Breast epithelium (tissue), 4 donors: ENCODE measurements around the gene AHRR. TPM values are rescaled to one million over a fixed set of nuclear protein-coding genes. Genes with fewer than 3 reads are reported as not detected.

ENCODE experiments used
- DNase-seq, 2 donors: peaks; one replicate each; pipeline ENCODE4 v3.0.0-alpha.2; 2019; ENCODE audit warnings: low spot score in 2 of 2
- H3K27ac ChIP-seq, 2 donors: fragments of 200-600 bp; sonication (generic) in 1 of 2; one replicate each; pipeline ENCODE4 v1.5.1; 2016 to 2019; ENCODE audit warnings: mild to moderate bottlenecking in 1 of 2
- H3K27me3 ChIP-seq, 2 donors: fragments of 200-600 bp; sonication (generic) in 1 of 2; one replicate each; pipeline versions ENCODE4 v1.5.1 to v1.6.0; 2017 to 2019; ENCODE audit warnings: control low read depth in 1 of 2, mild to moderate bottlenecking in 1 of 2
- H3K36me3 ChIP-seq: fragments of 200-600 bp; one replicate; pipeline ENCODE4 v1.5.1; 2019
- H3K4me1 ChIP-seq, 2 donors: fragments of 200-600 bp; sonication (generic); one replicate each; pipeline ENCODE4 v1.5.1; 2016 to 2019; ENCODE audit warnings: control low read depth in 1 of 2
- H3K4me3 ChIP-seq, 3 donors: fragments of 200-600 bp; sonication (generic); 1 replicate in 2 of 3; 2 replicates in 1 of 3; pipeline ENCODE4 v1.5.1; 2016 to 2019; ENCODE audit warnings: mild to moderate bottlenecking in 3 of 3, moderate library complexity in 2 of 3
- H3K9me3 ChIP-seq, 2 donors: fragments of 200-600 bp; sonication (generic) in 1 of 2; one replicate each; pipeline ENCODE4 v1.5.1; 2016 to 2019; ENCODE audit warnings: control low read depth in 1 of 2
- CTCF ChIP-seq, 3 donors: fragments of 450-650 bp; IDR thresholded peaks; one replicate each; pipeline ENCODE4 v1.5.1; 2016 to 2017; ENCODE audit warnings: antibody characterized with exemption in 3 of 3, mild to moderate bottlenecking in 3 of 3, moderate library complexity in 3 of 3
- POLR2A ChIP-seq: fragments of 450-650 bp; IDR thresholded peaks from one replicate; pipeline ENCODE4 v1.6.1; 2016; ENCODE audit warnings: antibody characterized with exemption, mild to moderate bottlenecking, moderate library complexity
- POLR2AphosphoS5 ChIP-seq, 3 donors: sonication (generic); formaldehyde crosslinking; IDR thresholded peaks; one replicate each; pipeline ENCODE4 v1.6.1; 2017; ENCODE audit warnings: antibody characterized with exemption in 3 of 3
- intact Hi-C: fragments of 100-400 bp; cut with DNase I; formaldehyde crosslinking; loops from one replicate; pipeline ENCODE4 v1.15.1; 2023; ENCODE audit warnings: low total_unique reads
- total RNA-seq, 3 donors: library from RNA; depleted of rRNA; stranded (reverse); fragments of >200 nt; gene quantifications; one replicate each; pipeline ENCODE4 v1.1.0, GENCODE V29; 2016

Gene AHRR
- total RNA-seq, 3 donors from 2014 or later: 0.88 to 0.98 TPM; not detected in 1

- Histone ChIP-seq H3K9me3 (peaks cover 8 to 12% of the 10 kb centered on the region in 2 donors), H3K36me3 (no peaks in the 10 kb centered on the region), H3K4me1 (no peaks in the 10 kb centered on the region), H3K4me3 (no peak overlapping the region), H3K27me3 (no peaks in the 10 kb centered on the region), H3K27ac (no peak overlapping the region)
- intact Hi-C loops: no loop called here
- TF ChIP-seq POLR2AphosphoS5 (IDR thresholded peaks at IDR 0.05) (no peak), CTCF (IDR thresholded peaks at IDR 0.05) (no peak), POLR2A (no peak)
- DNase-seq: peak in 1 of 2 donors; percentile 2
Measured at GRCh38 chr5:389197-389821, 67.8 kb downstream of the AHRR start.

GRCh38 chr5:389891-390622 lies 68.5 kb downstream of the AHRR start:
- no peak for TF ChIP-seq CTCF (IDR thresholded peaks at IDR 0.05)
- TF ChIP-seq POLR2A: no peak
- no peak for TF ChIP-seq POLR2AphosphoS5 (IDR thresholded peaks at IDR 0.05)
- intact Hi-C loops: no loop called here
- no peak overlapping the region for H3K27ac ChIP-seq
- no peaks in the 10 kb centered on the region for H3K4me1 ChIP-seq
- H3K4me3 ChIP-seq: no peak overlapping the region
- no peaks in the 10 kb centered on the region for H3K27me3 ChIP-seq
- no peaks in the 10 kb centered on the region for H3K36me3 ChIP-seq
- peaks cover 4 to 8% of the 10 kb centered on the region in 2 donors for H3K9me3 ChIP-seq
- DNase-seq: peak in 1 of 2 donors; percentile 6

- H3K27me3 ChIP-seq: no peaks in the 10 kb centered on the region
- no peak overlapping the region for H3K27ac ChIP-seq
- DNase-seq: peak in 1 of 2 donors; percentile 11
- intact Hi-C loops: no loop called here
- H3K4me3 ChIP-seq: no peak overlapping the region
- H3K4me1 ChIP-seq: no peaks in the 10 kb centered on the region
- no peaks in the 10 kb centered on the region for H3K9me3 ChIP-seq
- TF ChIP-seq CTCF (IDR thresholded peaks at IDR 0.05): no peak
- no peak for TF ChIP-seq POLR2A
- TF ChIP-seq POLR2AphosphoS5 (IDR thresholded peaks at IDR 0.05): no peak
- H3K36me3 ChIP-seq: no peaks in the 10 kb centered on the region
Measured at GRCh38 chr5:390623-391491, 69.3 kb downstream of the AHRR start.

GRCh38 chr5:392431-392988 lies 71.0 kb downstream of the AHRR start:
- no peaks in the 10 kb centered on the region for H3K36me3 ChIP-seq
- no peaks in the 10 kb centered on the region for H3K9me3 ChIP-seq
- DNase-seq: peak in 1 of 2 donors; percentile 5
- H3K27ac ChIP-seq: no peak overlapping the region
- no peak for TF ChIP-seq POLR2A
- no peak for TF ChIP-seq POLR2AphosphoS5 (IDR thresholded peaks at IDR 0.05)
- no peak for TF ChIP-seq CTCF (IDR thresholded peaks at IDR 0.05)
- H3K27me3 ChIP-seq: no peaks in the 10 kb centered on the region
- intact Hi-C loops: no loop called here
- no peak overlapping the region for H3K4me3 ChIP-seq
- H3K4me1 ChIP-seq: no peaks in the 10 kb centered on the region
